Spleen (tissue), 7 donors: ENCODE data around the gene CDKN2AIPNL.
A peak's percentile ranks its signal among the peaks of the same experiment; 100 is the strongest.

Source experiments
- POLR2A ChIP-seq, 3 donors: fragments of 450-650 bp; IDR thresholded peaks; one replicate each; pipeline ENCODE4 v1.5.1; 2017; ENCODE audit warnings: antibody characterized with exemption in 3 of 3, mild to moderate bottlenecking in 1 of 3
- TF ChIP-seq, protein P1 (sequence below), 11 experiments: fragments of 200-600 bp in 7 of 11; fragments of 450-650 bp in 4 of 11; sonication (generic) in 4 of 11; IDR thresholded peaks in 8 of 11; conservative IDR thresholded peaks in 3 of 11; 1 replicate in 7 of 11; 2 replicates in 4 of 11; pipeline versions ENCODE4 v1.4.0 to v1.8.0; 2016 to 2021; ENCODE audit warnings: antibody characterized with exemption in 11 of 11, inconsistent platforms in 4 of 11, mild to moderate bottlenecking in 1 of 11
- donor health status: DM: no; HTN: no; CAD: no; lungs with moderate emphysema.
- donor health status: DM: no; HTN: no; CAD: no.
- donor health status: DM: no; HTN: no; CAD: no.

DNA sequence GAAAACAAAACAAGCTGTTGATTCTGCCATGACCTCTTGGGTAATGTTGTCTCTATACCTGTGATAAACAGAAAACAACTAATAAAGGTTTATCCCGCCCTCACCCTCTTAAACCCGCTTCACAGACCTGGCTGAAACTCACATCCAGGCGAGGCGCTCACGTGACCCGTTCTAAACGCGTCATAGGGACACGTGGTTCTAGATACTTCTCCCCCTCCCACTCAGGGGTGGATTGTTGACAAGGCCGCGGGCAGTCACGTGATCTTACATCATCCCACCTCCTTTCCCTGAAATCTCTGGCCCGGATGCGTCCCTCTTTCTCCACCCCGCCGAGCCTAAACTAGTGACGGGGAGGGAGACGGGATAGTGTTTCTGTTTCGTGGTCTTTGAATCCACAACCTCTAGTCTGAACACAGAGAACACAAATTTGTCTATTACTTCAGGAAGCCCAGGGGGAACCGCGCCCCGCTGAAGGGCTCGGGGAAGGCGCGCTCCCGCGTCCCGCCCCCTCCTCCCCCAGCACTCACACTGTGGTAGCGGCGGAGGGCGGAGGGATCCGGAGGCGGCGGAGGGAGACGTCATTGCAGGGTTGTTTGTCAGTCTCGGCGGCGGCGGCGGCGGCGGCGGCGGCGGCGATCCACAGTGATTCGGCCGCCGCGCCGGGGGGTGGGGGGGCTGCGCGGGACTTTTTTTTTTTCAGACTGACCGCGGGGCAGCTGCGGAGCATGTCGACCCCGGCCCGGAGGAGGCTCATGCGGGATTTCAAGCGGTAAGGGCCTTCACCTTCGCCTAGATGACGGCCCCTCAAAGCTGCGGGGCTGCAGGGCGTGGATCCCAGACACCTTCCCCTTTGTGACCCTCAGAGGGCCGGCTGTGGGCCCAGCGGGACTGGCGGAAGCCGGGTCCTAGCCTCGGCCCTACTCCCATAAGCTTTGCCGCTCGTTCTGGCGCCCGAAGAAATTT lies 40.5 kb downstream of the CDKN2AIPNL start, which contains the start of gene UBE2B:
- TF ChIP-seq, protein P1, sequence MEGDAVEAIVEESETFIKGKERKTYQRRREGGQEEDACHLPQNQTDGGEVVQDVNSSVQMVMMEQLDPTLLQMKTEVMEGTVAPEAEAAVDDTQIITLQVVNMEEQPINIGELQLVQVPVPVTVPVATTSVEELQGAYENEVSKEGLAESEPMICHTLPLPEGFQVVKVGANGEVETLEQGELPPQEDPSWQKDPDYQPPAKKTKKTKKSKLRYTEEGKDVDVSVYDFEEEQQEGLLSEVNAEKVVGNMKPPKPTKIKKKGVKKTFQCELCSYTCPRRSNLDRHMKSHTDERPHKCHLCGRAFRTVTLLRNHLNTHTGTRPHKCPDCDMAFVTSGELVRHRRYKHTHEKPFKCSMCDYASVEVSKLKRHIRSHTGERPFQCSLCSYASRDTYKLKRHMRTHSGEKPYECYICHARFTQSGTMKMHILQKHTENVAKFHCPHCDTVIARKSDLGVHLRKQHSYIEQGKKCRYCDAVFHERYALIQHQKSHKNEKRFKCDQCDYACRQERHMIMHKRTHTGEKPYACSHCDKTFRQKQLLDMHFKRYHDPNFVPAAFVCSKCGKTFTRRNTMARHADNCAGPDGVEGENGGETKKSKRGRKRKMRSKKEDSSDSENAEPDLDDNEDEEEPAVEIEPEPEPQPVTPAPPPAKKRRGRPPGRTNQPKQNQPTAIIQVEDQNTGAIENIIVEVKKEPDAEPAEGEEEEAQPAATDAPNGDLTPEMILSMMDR (IDR thresholded peaks at IDR 0.05 in 8 of 11, conservative IDR thresholded peaks at IDR 0.05 in 3 of 11): peak in 3 of 11 experiments; percentile 10 to 27 (median 24)
- TF ChIP-seq POLR2A (IDR thresholded peaks at IDR 0.05): peak in 2 of 3 donors; percentile 74 to 76
